MCF 10A (cell line): Measurements from ENCODE around the gene ABCC5. TPM values are rescaled to one million over a fixed set of nuclear protein-coding genes. Genes with fewer than 3 reads are reported as not detected.

Experiments
- BruUV-seq: library from RNA; stranded (reverse); fragments of 400-500 nt; replicated peaks from 2 replicates; lab custom pipeline; 2021; lab: Mats Ljungman, UMichigan
- CTCF ChIA-PET: fragments of 300-600 bp; sonication (Branson Sonifier 250); formaldehyde crosslinking; extraction: SDS; loops from one replicate; lab custom pipeline; 2021; ENCODE audit warnings: antibody characterized with exemption, inconsistent platforms; lab: Yijun Ruan, JAX
- POLR2A ChIA-PET: fragments of 300-600, 350-650 bp; sonication (Branson Sonifier 250); formaldehyde crosslinking; extraction: SDS; loops from one replicate; lab custom pipeline; 2020; ENCODE audit warnings: antibody characterized with exemption, inconsistent platforms; lab: Yijun Ruan, JAX
- DNase-seq: peaks from one replicate; pipeline ENCODE4 v3.0.0-alpha.2; 2018; ENCODE audit not compliant: unreplicated experiment
- H3K27ac Mint-ChIP-seq: one replicate; pipeline ENCODE4 v1.8.0; 2022; ENCODE audit warnings: mild to moderate bottlenecking, low read depth, mixed read lengths; ENCODE audit not compliant: unreplicated experiment
- H3K27me3 Mint-ChIP-seq: one replicate; pipeline ENCODE4 v1.8.0; 2022; ENCODE audit warnings: mixed read lengths; ENCODE audit not compliant: insufficient read depth, unreplicated experiment
- H3K36me3 Mint-ChIP-seq: one replicate; pipeline ENCODE4 v1.8.0; 2022; ENCODE audit warnings: mild to moderate bottlenecking, moderate library complexity, mixed read lengths; ENCODE audit not compliant: insufficient read depth, unreplicated experiment
- H3K4me1 Mint-ChIP-seq: one replicate; pipeline ENCODE4 v1.8.0; 2022; ENCODE audit warnings: mixed read lengths; ENCODE audit not compliant: insufficient read depth, unreplicated experiment
- H3K4me3 Mint-ChIP-seq: one replicate; pipeline ENCODE4 v1.8.0; 2022; ENCODE audit warnings: mild to moderate bottlenecking, moderate library complexity, mixed read lengths; ENCODE audit not compliant: unreplicated experiment
- H3K9me3 Mint-ChIP-seq: one replicate; pipeline ENCODE4 v1.8.0; 2022; ENCODE audit warnings: mixed read lengths; ENCODE audit not compliant: unreplicated experiment
- intact Hi-C: fragments of 100-400 bp; cut with micrococcal nuclease; formaldehyde crosslinking; loops from 2 replicates; pipeline ENCODE4 v1.14.1; 2022
- total RNA-seq: library from RNA; stranded (reverse); gene quantifications from 2 replicates; pipeline ENCODE4 v1.2.3, GENCODE V29; 2022
- TF ChIP-seq, protein P1 (sequence below): fragments of 200-600 bp; IDR thresholded peaks from one replicate; pipeline ENCODE4 v1.8.0; 2022; ENCODE audit warnings: antibody characterized with exemption, mild to moderate bottlenecking; ENCODE audit not compliant: unreplicated experiment

The ABCC5 gene
- total RNA-seq, 1 experiment from 2014 or later = 16.5 TPM

DNA sequence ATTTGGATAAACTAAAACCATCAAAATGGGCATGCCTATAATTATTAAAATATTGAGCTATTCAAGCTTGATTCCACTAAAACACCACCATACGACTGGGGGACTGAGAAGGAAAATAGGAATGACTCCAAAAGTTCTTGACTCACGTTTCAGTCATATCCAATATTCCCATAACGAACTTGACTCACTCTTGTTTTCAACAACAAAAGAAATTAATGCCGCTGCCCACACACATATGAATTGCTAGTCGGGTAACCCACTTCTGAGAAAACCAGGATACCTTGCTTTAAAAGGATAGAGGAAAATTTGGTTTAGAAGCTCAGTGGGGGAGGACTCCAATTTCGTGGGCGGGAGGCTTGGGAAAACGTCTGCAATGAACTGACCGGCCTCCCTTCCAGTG is 40.3 kb upstream of the ABCC5 start:
- CTCF ChIA-PET = no interaction called here
- H3K27me3 Mint-ChIP-seq = peaks cover 19% of the 10 kb centered on the region

DNA sequence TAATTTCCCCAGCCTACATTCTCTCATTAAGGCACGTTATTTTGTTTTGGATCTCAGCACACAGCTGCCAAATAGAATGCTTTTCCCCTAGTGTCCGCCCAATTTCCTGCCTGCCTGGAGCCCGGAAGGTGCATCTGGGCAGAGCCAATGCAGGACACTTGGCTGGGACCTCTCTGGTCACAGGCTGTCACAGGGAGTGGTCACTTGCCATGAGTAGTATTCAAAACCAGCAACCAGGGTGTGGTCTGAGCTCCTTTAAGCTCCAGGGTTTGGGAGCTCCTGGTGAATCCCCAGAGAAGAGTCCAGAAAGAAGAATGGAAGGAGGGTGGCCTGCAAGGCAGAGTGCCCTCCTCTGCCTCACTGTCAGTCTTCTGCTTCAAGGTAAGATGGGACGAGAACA is 35.1 kb upstream of the ABCC5 start, which contains the start of gene HTR3C:
Gene HTR3C (plus strand): TSS at position 281 of the 400 bp plus-strand sequence. CDS start 34 bp downstream, at position 315.
- TF ChIP-seq, protein P1, sequence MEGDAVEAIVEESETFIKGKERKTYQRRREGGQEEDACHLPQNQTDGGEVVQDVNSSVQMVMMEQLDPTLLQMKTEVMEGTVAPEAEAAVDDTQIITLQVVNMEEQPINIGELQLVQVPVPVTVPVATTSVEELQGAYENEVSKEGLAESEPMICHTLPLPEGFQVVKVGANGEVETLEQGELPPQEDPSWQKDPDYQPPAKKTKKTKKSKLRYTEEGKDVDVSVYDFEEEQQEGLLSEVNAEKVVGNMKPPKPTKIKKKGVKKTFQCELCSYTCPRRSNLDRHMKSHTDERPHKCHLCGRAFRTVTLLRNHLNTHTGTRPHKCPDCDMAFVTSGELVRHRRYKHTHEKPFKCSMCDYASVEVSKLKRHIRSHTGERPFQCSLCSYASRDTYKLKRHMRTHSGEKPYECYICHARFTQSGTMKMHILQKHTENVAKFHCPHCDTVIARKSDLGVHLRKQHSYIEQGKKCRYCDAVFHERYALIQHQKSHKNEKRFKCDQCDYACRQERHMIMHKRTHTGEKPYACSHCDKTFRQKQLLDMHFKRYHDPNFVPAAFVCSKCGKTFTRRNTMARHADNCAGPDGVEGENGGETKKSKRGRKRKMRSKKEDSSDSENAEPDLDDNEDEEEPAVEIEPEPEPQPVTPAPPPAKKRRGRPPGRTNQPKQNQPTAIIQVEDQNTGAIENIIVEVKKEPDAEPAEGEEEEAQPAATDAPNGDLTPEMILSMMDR = no peak
- Mint-ChIP-seq H3K9me3 (no peaks in the 10 kb centered on the region), H3K4me1 (no peaks in the 10 kb centered on the region), H3K4me3 (no peak within 1 kb of the TSS), H3K36me3 (no peaks in the 10 kb centered on the region), H3K27ac (no peak within 1 kb of the TSS), H3K27me3 (peaks cover 45% of the 10 kb centered on the region)
- ChIA-PET CTCF (no interaction called here), POLR2A (no interaction called here)
- no peak for DNase-seq
- no TSS peak for BruUV-seq
- intact Hi-C loops = no loop called here

More for the DNA sequence above, 40.3 kb upstream of the ABCC5 start:
- Mint-ChIP-seq H3K9me3 (no peaks in the 10 kb centered on the region), H3K4me3 (no peak overlapping the region), H3K27ac (no peak overlapping the region), H3K4me1 (no peaks in the 10 kb centered on the region), H3K36me3 (no peaks in the 10 kb centered on the region)
- no TSS peak for BruUV-seq
- TF ChIP-seq, protein P1 = no peak
- intact Hi-C loops = no loop called here
- peak; percentile 43 for DNase-seq
- POLR2A ChIA-PET = no interaction called here

DNA sequence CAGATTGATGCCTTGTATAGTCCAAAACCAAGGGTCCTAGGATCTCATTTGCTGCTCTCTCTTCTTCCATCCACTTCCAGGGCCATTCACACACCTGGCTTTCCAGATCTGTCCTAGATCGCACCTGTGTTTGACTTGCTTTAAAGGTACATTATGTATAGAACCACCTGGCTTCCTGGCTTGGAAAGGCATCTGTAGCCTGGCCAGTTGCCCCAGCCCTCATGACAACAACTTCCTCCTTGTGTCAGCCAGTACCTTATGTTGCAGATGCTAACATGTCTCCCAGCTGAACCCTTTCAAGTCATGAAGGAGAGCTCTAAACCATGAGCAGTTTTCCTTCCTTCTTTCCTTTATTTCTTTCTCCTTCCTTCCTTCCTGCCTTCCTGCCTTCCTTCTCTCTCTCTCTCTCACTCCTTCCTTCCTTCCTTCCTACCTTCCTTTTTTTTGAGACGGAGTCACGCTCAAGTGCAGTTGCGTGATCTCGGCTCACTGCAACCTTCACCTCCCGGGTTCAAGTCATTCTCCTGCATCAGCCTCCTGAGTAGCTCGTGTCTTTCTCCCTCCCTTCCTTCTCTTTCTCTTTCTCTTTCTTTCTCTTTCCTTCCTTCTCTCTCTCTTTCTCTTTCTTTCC is 32.6 kb upstream of the ABCC5 start:
- TF ChIP-seq, protein P1 = no peak
- intact Hi-C loops = no loop called here
- DNase-seq = no peak
- Mint-ChIP-seq H3K9me3 (no peaks in the 10 kb centered on the region), H3K4me3 (no peak overlapping the region), H3K4me1 (no peaks in the 10 kb centered on the region), H3K27me3 (peaks cover 35% of the 10 kb centered on the region), H3K36me3 (no peaks in the 10 kb centered on the region), H3K27ac (no peak overlapping the region)
- BruUV-seq = no TSS peak
- CTCF ChIA-PET = interaction anchor here (1.0 kb wide), 1 partner anchor 201 kb away, joined by 3 read pairs; no protein-coding TSS in a partner anchor
- POLR2A ChIA-PET = interaction anchor here (0.7 kb wide), 1 partner anchor 1379 kb away, joined by 3 read pairs; no protein-coding TSS in a partner anchor

DNA sequence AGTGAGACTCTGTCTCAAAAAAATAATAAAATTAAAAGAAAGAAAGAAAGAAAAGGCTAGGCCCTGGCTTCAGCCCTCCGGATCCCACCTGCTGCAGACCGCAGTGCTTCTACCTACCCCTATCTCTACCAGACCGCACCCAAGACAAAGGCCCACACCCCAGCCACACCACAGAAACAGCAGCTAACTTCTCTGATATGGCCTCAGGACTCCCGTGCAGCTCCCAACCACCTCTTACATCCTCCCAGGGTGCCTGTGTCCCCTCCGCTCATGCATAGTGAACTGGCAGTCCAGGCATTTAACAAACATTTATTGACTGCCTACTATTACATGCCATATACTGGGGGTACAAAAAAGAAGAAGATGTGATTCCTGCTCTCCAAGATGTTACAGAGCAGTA is 28.3 kb upstream of the ABCC5 start:
- ChIA-PET POLR2A (interaction anchor here (0.6 kb wide), 1 partner anchor 66 kb away, joined by 3 read pairs; no protein-coding TSS in a partner anchor), CTCF (no interaction called here)
- Mint-ChIP-seq H3K9me3 (no peaks in the 10 kb centered on the region), H3K27ac (no peak overlapping the region), H3K4me3 (no peak overlapping the region), H3K36me3 (no peaks in the 10 kb centered on the region), H3K27me3 (peaks cover 6% of the 10 kb centered on the region), H3K4me1 (no peaks in the 10 kb centered on the region)
- no TSS peak for BruUV-seq
- intact Hi-C loops = no loop called here
- DNase-seq = no peak
- TF ChIP-seq, protein P1 = no peak
